ENCODE data around the gene CCDC50.

GRCh38 chr3:191380001-191380400, 50.8 kb downstream of the CCDC50 start:
- TF ChIP-seq, protein P1, sequence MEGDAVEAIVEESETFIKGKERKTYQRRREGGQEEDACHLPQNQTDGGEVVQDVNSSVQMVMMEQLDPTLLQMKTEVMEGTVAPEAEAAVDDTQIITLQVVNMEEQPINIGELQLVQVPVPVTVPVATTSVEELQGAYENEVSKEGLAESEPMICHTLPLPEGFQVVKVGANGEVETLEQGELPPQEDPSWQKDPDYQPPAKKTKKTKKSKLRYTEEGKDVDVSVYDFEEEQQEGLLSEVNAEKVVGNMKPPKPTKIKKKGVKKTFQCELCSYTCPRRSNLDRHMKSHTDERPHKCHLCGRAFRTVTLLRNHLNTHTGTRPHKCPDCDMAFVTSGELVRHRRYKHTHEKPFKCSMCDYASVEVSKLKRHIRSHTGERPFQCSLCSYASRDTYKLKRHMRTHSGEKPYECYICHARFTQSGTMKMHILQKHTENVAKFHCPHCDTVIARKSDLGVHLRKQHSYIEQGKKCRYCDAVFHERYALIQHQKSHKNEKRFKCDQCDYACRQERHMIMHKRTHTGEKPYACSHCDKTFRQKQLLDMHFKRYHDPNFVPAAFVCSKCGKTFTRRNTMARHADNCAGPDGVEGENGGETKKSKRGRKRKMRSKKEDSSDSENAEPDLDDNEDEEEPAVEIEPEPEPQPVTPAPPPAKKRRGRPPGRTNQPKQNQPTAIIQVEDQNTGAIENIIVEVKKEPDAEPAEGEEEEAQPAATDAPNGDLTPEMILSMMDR (IDR thresholded peaks at IDR 0.05; ENCODE audit: extremely low read depth in 1 of 2, insufficient read depth in 1 of 2, low read depth in 1 of 2, low read length in 2 of 2), result no peak
- TF ChIP-seq POLR2AphosphoS5 (IDR thresholded peaks at IDR 0.05; ENCODE audit: insufficient read depth, low read depth, low read length), result no peak
- no peak for TF ChIP-seq JUN (IDR thresholded peaks at IDR 0.05; ENCODE audit: borderline replicate concordance, insufficient read depth, insufficient read length, low read depth)
- no peak for TF ChIP-seq EZH2 (IDR thresholded peaks at IDR 0.05; ENCODE audit: borderline replicate concordance, low read depth, low read length, severe bottlenecking)
- no peak for TF ChIP-seq POLR2A (IDR thresholded peaks at IDR 0.05; ENCODE audit: low read depth, low read length)
- TF ChIP-seq, protein P2, sequence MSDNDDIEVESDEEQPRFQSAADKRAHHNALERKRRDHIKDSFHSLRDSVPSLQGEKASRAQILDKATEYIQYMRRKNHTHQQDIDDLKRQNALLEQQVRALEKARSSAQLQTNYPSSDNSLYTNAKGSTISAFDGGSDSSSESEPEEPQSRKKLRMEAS (IDR thresholded peaks at IDR 0.05; ENCODE audit: insufficient read depth, insufficient read length), result no peak
- no peak for TF ChIP-seq MYC (IDR thresholded peaks at IDR 0.05; ENCODE audit: low read depth, low read length)

All from endothelial cell of umbilical vein (primary cell).